HepG2 (cell line): Measurements from ENCODE around the gene NAT9. TPM values are rescaled to one million over a fixed set of nuclear protein-coding genes. Genes with fewer than 3 reads are reported as not detected.
A peak's percentile ranks its signal among the peaks of the same experiment; 100 is the strongest.

ENCODE experiments used
- CEBPB ChIP-seq: IDR thresholded peaks from 2 replicates; pipeline ENCODE4 v1.6.1; 2011; ENCODE audit warnings: low read depth, low read length, improper control_type of control experiment, borderline replicate concordance
- EED ChIP-seq: sonication (generic); formaldehyde crosslinking; IDR thresholded peaks from 2 replicates; pipeline ENCODE4 v1.5.0; 2020; ENCODE audit warnings: mild to moderate bottlenecking, missing genetic modification reagents
- GATA4 ChIP-seq: sonication (generic); IDR thresholded peaks from 2 replicates; pipeline ENCODE4 v1.6.1; 2016; ENCODE audit warnings: antibody characterized with exemption, low read depth, borderline replicate concordance
- HOXA7 ChIP-seq: sonication (generic); formaldehyde crosslinking; IDR thresholded peaks from 2 replicates; pipeline ENCODE4 v1.8.1; 2022; ENCODE audit warnings: mild to moderate bottlenecking, missing genetic modification reagents, moderate library complexity
- HOXD1 ChIP-seq: sonication (generic); formaldehyde crosslinking; IDR thresholded peaks from 2 replicates; pipeline ENCODE4 v1.5.0; 2020; ENCODE audit warnings: missing genetic modification reagents
- KLF15 ChIP-seq: sonication (generic); formaldehyde crosslinking; IDR thresholded peaks from 2 replicates; pipeline ENCODE4 v1.8.1; 2023; ENCODE audit warnings: borderline replicate concordance, mild to moderate bottlenecking, inconsistent platforms, missing genetic modification reagents, mixed read lengths
- NCOA1 ChIP-seq: sonication (generic); formaldehyde crosslinking; IDR thresholded peaks from 2 replicates; pipeline ENCODE4 v1.9.0; 2021; ENCODE audit warnings: missing genetic modification reagents
- NFE2L1 ChIP-seq: sonication (generic); formaldehyde crosslinking; IDR thresholded peaks from 2 replicates; pipeline ENCODE4 v1.4.0; 2020; ENCODE audit warnings: missing genetic modification reagents, mild to moderate bottlenecking, borderline replicate concordance
- NKX3-1 ChIP-seq: sonication (generic); formaldehyde crosslinking; IDR thresholded peaks from 2 replicates; pipeline ENCODE4 v1.5.0; 2020; ENCODE audit warnings: missing genetic modification reagents
- POLR2A ChIP-seq, 2 experiments: IDR thresholded peaks; 2 replicates each; pipeline ENCODE4 v1.6.1; 2011; ENCODE audit warnings: low read depth in 2 of 2, low read length in 2 of 2, mild to moderate bottlenecking in 1 of 2, moderate library complexity in 1 of 2; ENCODE audit not compliant: insufficient read depth in 1 of 2
- RAD51 ChIP-seq: fragments of 450-650 bp; IDR thresholded peaks from 2 replicates; pipeline ENCODE4 v1.6.1; 2016; ENCODE audit warnings: borderline replicate concordance
- RXRA ChIP-seq: sonication (generic); formaldehyde crosslinking; IDR thresholded peaks from 2 replicates; pipeline ENCODE4 v1.5.1; 2020; ENCODE audit warnings: missing genetic modification reagents
- SAP130 ChIP-seq: IDR thresholded peaks from 2 replicates; pipeline ENCODE4 v1.6.1; 2016; ENCODE audit warnings: low read depth
- SKIL ChIP-seq: sonication (generic); formaldehyde crosslinking; IDR thresholded peaks from 2 replicates; pipeline ENCODE4 v1.8.0; 2022; ENCODE audit warnings: missing genetic modification reagents, mild to moderate bottlenecking, moderate library complexity, borderline replicate concordance
- SUZ12 ChIP-seq: fragments of 150-350 bp; IDR thresholded peaks from 2 replicates; pipeline ENCODE4 v1.6.1; 2014; ENCODE audit warnings: low read depth, low read length
- TRIM22 ChIP-seq: fragments of 450-650 bp; IDR thresholded peaks from 2 replicates; pipeline ENCODE4 v1.6.1; 2017
- ZMYM2 ChIP-seq: sonication (generic); formaldehyde crosslinking; IDR thresholded peaks from 2 replicates; pipeline ENCODE4 v1.8.0; 2022; ENCODE audit warnings: mild to moderate bottlenecking, missing genetic modification reagents
- ZNF136 ChIP-seq: sonication (generic); formaldehyde crosslinking; IDR thresholded peaks from 2 replicates; pipeline ENCODE4 v1.8.1; 2022; ENCODE audit warnings: low read depth, mild to moderate bottlenecking, moderate library complexity, missing genetic modification reagents
- ZNF34 ChIP-seq: sonication (generic); formaldehyde crosslinking; IDR thresholded peaks from 2 replicates; pipeline ENCODE4 v1.4.0; 2020; ENCODE audit warnings: mild to moderate bottlenecking, missing genetic modification reagents, borderline replicate concordance
- ZNF343 ChIP-seq: sonication (generic); formaldehyde crosslinking; IDR thresholded peaks from 2 replicates; pipeline ENCODE4 v1.4.0; 2020; ENCODE audit warnings: mild to moderate bottlenecking, missing genetic modification reagents
- ZNF512 ChIP-seq: sonication (generic); formaldehyde crosslinking; IDR thresholded peaks from 2 replicates; pipeline ENCODE4 v1.4.0; 2020; ENCODE audit warnings: mild to moderate bottlenecking, missing genetic modification reagents
- ZNF704 ChIP-seq: sonication (generic); formaldehyde crosslinking; IDR thresholded peaks from 2 replicates; pipeline ENCODE4 v1.8.1; 2023; ENCODE audit warnings: mild to moderate bottlenecking, inconsistent platforms, moderate library complexity, missing genetic modification reagents, borderline replicate concordance
- ZNF839 ChIP-seq: sonication (generic); formaldehyde crosslinking; IDR thresholded peaks from 2 replicates; pipeline ENCODE4 v1.4.0; 2020; ENCODE audit warnings: missing genetic modification reagents, mild to moderate bottlenecking, borderline replicate concordance
- polyA plus RNA-seq, 8 experiments: library from polyadenylated mRNA; depleted of rRNA in 3 of 8; stranded (reverse) in 7 of 8; unstranded in 1 of 8; fragments of >200 nt; fragmentation: Illumina TruSeq in 4 of 8; extraction: Trizol in 4 of 8; gene quantifications; 2 replicates each; pipeline versions ENCODE4 v1.2.1 to v1.2.3, GENCODE V29; 2011 to 2016; ENCODE audit warnings: low read depth in 4 of 8, missing spikeins in 1 of 8, mixed read lengths in 1 of 8; ENCODE audit not compliant: insufficient read depth in 1 of 8
- total RNA-seq, 5 experiments: library from RNA; depleted of rRNA; stranded (reverse); fragments of >200 nt; fragmentation: Illumina TruSeq; extraction: Trizol; gene quantifications; 2 replicates each; pipeline ENCODE4 v1.2.3, GENCODE V29; 2016; ENCODE audit warnings: low read depth in 1 of 5
- TF ChIP-seq, protein P1 (sequence below): sonication (generic); formaldehyde crosslinking; IDR thresholded peaks from 2 replicates; pipeline ENCODE4 v1.8.0; 2022; ENCODE audit warnings: mild to moderate bottlenecking, missing genetic modification reagents, moderate library complexity

NAT9 gene
- total and polyA plus RNA-seq, 2 of the 13 experiments (the other 11 are each of a cell fraction or from before 2014, with no cell fraction given) = 39.7 to 44.2 TPM

DNA sequence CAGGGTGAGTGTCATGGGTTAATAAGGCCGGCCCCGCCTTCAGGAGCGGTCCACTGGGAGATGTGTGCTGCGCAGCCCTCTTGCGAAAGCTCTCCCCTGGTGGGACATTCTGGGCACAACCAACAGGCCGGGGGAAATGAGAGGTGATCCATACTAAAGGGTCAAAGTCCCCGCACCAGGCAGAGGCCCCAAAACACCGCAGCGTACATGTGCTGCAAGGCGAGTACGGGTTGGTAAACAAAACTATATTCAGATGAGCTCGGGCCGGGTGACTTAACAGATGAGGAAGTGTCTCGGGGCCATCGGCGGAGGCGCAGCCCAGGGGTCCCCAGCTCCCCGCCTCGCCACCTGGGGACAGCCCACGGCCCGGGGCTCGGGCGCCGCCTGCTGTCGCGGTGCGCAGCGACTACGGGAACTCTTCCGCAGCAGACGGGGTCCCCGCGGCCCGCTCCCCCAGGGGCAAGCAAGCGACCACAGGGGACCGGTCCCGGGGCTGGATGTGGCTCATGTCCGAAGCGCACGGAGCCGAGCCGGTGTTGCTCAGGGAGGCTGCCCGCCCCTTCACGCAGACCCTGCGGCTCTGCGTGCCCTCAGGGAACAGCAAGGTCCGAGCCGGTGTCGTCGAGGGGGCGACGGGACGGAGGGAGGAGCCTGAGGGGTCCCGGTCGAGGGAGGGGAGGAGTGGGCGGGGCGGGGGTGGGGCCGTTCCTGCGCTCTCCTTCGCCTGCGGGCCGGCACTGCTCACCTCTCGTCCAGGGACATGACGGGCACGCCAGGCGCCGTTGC lies 39.4 kb downstream of the NAT9 start, which contains the start of gene RAB37 (continued):
- TF ChIP-seq CEBPB (peak; percentile 99), SAP130 (CRISPR knock-in tag) (peak; percentile 94), NFE2L1 (CRISPR knock-in tag) (no peak), POLR2A (IDR thresholded peaks at IDR 0.05; ENCODE audit: insufficient read depth in 1 of 2, low read depth in 2 of 2, low read length in 2 of 2) (peak; percentile 42 to 71), HOXD1 (CRISPR knock-in tag) (peak; percentile 45; the same call in 1 of the 2 replicates), TRIM22 (no peak), ZNF839 (CRISPR knock-in tag) (peak; percentile 32; the same call in 1 of the 2 replicates), HOXA7 (CRISPR knock-in tag) (no peak), ZNF343 (CRISPR knock-in tag) (peak; percentile 64; the same call in 1 of the 2 replicates), ZMYM2 (peak; percentile 94), GATA4 (no peak), ZNF34 (CRISPR knock-in tag) (peak; percentile 89), ZNF136 (CRISPR knock-in tag) (peak; percentile 90; the same call in 1 of the 2 replicates), KLF15 (CRISPR knock-in tag) (0 out of 2 replicates have a peak, but pooled peaks have one; percentile 40), ZNF704 (CRISPR knock-in tag) (peak; percentile 33; the same call in 1 of the 2 replicates), ZNF512 (no peak), RXRA (CRISPR knock-in tag) (peak; percentile 93), SKIL (CRISPR knock-in tag) (no peak), EED (CRISPR knock-in tag) (no peak), NKX3-1 (no peak), RAD51 (no peak), NCOA1 (CRISPR knock-in tag) (no peak), SUZ12 (no peak)
- TF ChIP-seq, protein P1, sequence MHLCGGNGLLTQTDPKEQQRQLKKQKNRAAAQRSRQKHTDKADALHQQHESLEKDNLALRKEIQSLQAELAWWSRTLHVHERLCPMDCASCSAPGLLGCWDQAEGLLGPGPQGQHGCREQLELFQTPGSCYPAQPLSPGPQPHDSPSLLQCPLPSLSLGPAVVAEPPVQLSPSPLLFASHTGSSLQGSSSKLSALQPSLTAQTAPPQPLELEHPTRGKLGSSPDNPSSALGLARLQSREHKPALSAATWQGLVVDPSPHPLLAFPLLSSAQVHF (CRISPR knock-in tag) = 0 out of 2 replicates have a peak, but pooled peaks have one; percentile 33
